ENCODE data around the gene ANKRD18A.
"Not testable (repeated sequence)": the region's sequence is repeated elsewhere in the genome, so short reads cannot be mapped to it uniquely, and the experiment has no call there.

The ANKRD18A gene

DNA sequence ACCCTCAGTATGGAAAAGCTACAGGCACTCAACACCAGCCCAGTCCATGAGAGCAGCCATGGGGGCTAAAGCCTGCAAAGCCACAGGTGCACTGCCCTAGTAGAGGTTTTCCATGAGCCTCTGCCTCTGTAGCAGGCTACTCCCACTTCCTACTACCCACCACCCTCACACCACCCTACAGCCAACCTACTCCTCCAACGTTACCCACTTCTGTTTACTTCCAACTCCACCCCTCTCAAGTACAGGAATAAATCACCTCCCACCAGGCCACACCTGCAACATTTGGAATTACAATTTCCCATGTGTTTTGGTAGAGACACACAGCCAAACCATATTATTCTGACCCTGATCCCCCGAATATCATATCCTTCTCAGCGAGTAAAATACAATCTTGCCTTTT lies 61.2 kb downstream of the ANKRD18A start:
- in situ Hi-C loops (cut with MboI; ENCODE audit: low pct_unique_long_range_greater_than_20kb, low sequenced_read_pairs); DNase-seq: not testable (repeated sequence)

DNA sequence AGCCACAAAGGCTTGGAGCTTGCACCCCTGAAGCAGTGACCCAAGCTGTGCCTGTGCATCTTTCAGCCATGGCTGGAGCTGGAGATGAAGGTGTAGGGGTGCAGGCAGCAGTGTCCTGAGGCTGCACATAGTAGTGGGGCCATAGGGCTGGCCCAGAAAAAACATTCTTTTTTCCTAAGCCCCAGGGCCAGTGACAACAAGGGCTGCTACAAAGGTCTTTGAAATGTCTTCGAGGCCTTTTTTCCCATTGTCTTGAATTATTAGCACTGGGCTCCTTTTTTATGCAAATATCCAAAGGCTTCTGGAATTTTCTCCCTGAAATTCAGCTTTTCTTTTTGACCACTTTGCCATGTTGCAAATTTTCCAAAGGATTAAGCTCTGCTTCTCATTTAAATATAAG lies 62.6 kb downstream of the ANKRD18A start:
- DNase-seq; in situ Hi-C loops (cut with MboI; ENCODE audit: low pct_unique_long_range_greater_than_20kb, low sequenced_read_pairs): not testable (repeated sequence)

DNA sequence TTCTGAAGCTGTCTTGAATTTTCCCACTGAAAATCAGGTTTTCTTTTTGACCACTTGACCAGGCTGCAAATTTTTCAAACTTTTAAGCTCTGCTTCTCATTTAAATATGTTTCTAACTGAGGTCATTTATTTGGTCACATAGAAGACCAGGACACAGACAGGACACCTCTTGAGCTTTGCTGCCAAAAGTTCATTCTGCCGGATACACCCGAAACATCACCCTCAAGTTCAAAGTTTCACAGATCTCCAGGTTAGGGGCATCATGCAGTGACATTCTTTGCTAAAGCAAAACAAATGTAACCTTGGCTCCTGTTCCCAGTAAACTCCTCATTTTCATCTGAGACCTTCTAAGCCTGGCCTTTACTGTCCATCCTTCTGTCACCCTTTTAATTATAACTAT lies 65.4 kb downstream of the ANKRD18A start:
- DNase-seq; in situ Hi-C loops (cut with MboI; ENCODE audit: low pct_unique_long_range_greater_than_20kb, low sequenced_read_pairs): not testable (repeated sequence)

DNA sequence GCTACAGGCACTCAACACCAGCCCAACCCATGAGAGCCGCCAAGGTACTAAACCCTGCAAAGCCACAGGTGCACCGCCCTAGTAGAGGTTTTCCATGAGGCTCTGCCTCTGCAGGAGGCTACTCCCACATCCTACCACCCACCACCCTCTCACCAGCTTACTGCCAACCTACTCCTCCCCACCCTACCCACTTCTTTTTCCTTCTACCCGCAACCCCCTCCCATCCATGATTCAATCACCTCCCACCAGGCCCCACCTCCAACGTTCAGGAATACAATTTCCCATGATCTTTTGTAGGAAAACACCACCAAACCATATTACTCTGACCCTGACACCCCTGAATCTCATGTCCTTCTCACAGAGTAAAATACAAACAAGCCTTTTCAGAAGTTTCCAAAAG lies 67.4 kb downstream of the ANKRD18A start:
- DNase-seq; in situ Hi-C loops (cut with MboI; ENCODE audit: low pct_unique_long_range_greater_than_20kb, low sequenced_read_pairs): not testable (repeated sequence)

DNA sequence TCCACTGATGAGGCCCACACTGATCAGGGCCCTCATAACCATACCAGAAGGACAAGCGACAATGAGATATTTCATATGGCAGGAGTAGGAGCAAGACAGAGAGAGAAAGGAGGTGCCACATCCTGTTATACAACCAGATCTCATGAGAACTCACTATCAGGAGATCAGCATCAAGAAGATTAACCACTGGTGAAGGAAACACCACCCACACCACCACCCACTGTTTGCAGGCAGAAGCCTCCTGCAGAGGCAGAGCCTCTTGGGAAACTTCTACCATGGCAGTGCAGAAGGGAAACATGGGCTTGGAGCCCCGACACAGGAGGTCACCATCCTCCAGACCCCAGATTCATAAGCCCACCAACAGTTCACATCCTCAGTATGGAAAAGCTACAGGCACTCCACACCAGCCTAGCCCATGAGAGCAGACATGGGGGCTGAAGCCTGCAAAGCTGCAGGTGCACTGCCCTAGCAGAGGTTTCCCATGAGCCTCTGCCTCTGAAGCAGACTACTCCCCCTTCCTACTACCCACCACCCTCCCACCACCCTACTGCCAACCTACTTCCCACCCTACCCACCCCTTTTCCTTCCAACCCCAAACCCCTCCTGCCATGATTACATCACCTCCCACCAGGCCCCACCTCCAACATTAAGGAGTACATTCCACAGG lies 73.8 kb downstream of the ANKRD18A start:
- in situ Hi-C loops (cut with MboI; ENCODE audit: low pct_unique_long_range_greater_than_20kb, low sequenced_read_pairs); DNase-seq: not testable (repeated sequence)

DNA sequence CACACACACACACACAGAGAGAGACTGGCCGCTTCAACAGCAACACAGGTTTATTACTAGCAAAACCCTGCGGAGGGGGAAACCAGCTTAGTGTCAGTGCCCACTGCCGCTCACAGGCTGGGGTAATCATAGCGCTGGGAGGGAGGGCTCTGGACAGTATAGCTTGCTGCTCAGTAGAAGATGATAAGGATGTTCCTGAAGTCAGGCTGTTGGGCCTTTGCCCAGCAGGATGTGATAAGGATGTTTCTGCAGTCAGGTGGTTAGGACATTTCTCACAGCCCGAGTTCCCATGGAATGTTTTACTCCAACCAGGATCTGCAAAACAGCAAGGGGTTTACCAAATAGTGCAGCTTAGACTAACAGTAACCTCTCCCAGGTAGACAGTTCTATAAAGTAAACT lies 79.9 kb downstream of the ANKRD18A start:
- in situ Hi-C loops (cut with MboI; ENCODE audit: low pct_unique_long_range_greater_than_20kb, low sequenced_read_pairs): not testable (repeated sequence)

DNA sequence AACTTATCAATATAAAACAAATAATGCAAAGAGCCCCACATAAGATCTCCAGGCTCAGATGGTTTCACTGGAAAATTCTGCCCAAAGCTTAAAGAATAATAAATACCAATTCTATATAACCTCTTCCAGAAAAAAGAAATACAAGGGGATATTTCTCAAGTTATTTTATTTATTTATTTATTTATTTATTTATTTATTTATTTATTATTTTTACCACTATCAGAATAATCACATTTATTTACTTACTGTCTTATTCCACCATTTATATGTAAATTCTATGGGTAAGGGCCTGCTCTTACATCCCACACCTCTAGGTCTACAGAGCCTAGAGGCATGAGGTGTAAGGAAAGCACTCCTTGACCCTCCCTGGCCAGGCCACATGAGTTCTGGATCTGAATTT lies 91.1 kb downstream of the ANKRD18A start:
- in situ Hi-C loops (cut with MboI; ENCODE audit: low pct_unique_long_range_greater_than_20kb, low sequenced_read_pairs): no loop called here
- no peak for DNase-seq

More for the DNA sequence above, 79.9 kb downstream of the ANKRD18A start:
- not testable (repeated sequence) for DNase-seq

DNA sequence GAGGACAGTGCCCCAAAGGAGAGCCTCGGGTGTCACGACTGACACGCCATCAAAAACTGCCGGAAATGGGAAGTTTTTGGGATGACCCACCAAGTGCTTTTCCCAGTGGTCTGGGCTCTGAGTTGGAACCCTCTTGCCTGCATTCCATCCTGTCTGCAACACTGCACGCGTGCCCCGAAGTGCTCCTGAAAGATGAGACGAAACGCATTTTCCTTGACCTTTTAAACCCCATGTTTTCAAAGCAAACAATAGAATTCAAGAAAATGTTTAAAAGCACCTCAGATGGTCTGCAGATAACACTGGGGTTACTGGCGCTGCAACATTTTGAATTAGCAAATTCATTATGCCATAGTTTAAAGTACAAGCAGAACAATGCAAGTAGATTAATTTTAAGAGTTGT lies 92.9 kb downstream of the ANKRD18A start:
- in situ Hi-C loops (cut with MboI; ENCODE audit: low pct_unique_long_range_greater_than_20kb, low sequenced_read_pairs): no loop called here
- no peak for DNase-seq

DNA sequence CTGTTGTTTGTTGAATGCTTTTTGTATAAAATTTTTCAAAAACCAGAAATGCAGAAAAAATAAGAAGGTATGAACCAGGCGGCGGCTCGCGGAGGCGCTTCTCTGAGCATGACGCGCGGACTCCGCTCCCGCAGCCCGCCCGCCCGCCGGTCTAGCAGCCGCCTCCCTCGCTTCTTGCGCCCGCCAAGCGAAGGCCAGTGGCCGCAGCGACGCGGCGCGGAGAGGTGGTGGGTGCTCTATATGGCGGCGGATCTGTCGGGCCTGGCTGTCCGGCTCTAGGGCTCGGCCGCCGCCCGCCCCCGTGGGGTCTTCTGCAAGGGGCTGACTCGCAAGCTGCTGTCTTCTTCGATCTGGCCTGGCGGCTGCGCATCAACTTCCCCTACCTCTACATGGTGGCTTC lies 93.8 kb downstream of the ANKRD18A start:
- DNase-seq: no peak
- in situ Hi-C loops (cut with MboI; ENCODE audit: low pct_unique_long_range_greater_than_20kb, low sequenced_read_pairs): no loop called here

DNA sequence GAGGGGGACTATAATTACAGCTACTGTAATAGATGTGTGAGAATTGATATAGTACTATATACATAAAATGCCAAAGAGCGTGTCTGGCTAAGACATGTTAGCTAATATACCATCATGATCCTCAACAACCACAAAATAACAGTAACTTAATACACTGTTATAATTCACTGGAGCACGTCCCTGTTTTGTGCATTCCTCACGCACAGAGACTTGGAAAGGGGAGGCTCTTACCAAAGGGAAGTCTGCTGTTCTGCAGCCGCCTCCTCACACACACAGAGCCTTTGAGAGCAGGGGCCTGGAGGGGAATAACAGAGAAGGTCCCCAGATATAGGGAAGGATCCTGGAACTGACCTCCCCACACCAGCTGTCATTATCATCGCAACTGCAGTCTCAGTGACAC lies 97.3 kb downstream of the ANKRD18A start:
- in situ Hi-C loops (cut with MboI; ENCODE audit: low pct_unique_long_range_greater_than_20kb, low sequenced_read_pairs): no loop called here

DNA sequence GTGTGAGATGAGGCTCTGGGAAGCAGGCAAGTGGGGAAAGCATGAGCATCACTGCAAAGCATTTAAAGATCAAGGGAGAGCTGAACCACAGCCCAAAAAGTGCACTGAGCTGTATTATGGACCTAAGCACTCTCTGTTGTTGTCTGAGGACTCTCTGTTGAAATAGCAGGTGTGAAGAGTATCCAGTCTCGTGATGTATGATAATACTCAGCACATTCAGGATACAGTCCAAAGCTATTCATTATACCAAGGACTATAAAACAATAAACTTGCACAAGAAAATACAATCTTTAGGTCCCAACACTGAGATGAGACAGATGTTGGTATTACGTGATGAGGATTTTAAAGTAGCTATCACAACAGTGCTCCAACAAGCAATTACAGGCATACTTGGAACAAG lies 98.6 kb downstream of the ANKRD18A start:
- in situ Hi-C loops (cut with MboI; ENCODE audit: low pct_unique_long_range_greater_than_20kb, low sequenced_read_pairs): no loop called here

More for the DNA sequence above, 97.3 kb downstream of the ANKRD18A start:
- no peak for DNase-seq

More for the DNA sequence above, 98.6 kb downstream of the ANKRD18A start:
- DNase-seq: no peak

Measured in KBM-7 (cell line).